ENCODE data around the gene ELFN1. TPM values are rescaled to one million over a fixed set of nuclear protein-coding genes. Genes with fewer than 3 reads are reported as not detected.

Gene ELFN1
- total RNA-seq, 1 donor from 2014 or later: 3.7 TPM

DNA sequence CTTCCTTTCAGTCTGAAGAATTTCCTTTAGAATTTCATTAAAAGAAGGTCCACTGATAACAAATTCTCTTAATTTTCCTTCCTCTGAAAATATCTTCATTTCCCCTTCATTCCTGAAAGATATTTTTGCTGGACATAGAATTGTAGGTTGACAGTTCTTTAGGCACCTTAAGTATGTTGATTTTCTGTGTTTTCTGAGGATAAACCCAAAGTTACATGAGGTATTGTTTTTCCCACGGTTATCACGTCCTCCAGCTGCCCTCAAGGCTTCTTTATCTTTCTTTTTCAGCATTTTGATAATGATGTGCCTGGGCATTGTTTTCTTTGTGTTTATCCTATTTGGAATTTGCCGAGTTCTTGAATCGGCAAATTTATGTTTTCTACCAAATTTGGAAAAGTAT, 105.3 kb downstream of the ELFN1 start:
- DNase-seq (ENCODE audit: low spot score): no peak

DNA sequence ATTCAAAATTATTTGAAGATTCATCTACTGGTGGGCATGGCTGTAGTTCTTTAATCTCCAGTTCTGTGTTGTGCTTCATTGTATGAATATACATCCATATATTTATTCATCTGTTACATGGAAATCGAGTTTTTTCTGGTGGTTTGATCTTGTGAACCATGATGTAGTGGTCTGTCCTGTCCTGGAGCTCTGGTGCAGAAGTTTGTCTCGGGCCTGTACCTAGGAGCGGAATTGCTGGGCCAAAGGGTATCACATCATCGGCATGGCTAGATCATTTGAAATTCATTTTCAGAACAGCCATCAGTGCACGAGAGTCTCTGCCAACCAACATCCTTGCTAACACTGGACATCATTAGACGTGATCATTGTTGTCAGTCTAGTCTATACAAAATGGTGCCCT, 107.0 kb downstream of the ELFN1 start:
- DNase-seq (ENCODE audit: low spot score): peak; percentile 26

- DNase-seq (ENCODE audit: low spot score): peak; percentile 53
Observed at GRCh38 chr7:1779445-1779844, 109.4 kb downstream of the ELFN1 start.

DNA sequence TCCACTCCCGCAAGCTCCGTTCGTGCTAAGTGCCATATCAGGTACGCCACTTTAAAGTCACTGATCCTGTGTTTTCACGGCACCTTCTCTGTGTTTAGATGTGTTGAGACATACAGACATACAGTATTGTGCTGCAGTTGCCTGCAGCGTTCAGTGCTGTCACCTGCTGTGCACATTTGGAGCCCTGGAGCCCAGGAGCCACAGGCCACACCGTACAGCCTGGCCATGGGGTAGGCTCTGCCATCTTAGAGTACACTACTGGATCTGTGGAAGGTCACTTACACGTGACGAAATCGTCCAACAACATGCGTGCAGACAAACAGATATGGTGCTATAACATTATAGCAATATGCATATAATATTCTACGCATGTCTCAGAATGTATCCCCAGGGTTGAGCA, 111.3 kb downstream of the ELFN1 start:
- DNase-seq (ENCODE audit: low spot score): peak; percentile 62

DNA sequence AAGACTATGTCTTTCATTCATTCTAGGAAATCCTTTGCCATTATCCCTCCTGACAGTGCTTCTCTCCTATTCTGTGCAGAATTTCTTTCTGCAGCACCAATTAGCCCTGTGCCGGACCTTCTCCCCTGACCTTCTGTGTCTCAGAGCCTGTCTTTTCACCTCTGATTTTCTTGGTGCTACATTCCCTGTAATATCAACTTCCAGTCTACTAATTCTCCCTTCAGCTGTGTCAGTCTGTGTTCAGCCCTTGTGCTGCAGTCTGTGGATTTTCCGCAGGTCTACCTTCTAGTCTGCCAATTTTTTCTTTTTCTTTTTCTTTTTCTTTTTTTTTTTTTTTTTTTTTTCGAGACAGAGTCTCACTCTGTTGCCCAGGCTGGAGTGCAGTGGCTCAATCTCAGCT, 115.8 kb downstream of the ELFN1 start:
- peak; percentile 4 for DNase-seq (ENCODE audit: low spot score)

- peak; percentile 6 for DNase-seq (ENCODE audit: low spot score)
Observed at GRCh38 chr7:1787241-1787640, 117.2 kb downstream of the ELFN1 start.

- peak; percentile 59 for DNase-seq (ENCODE audit: low spot score)
Observed at GRCh38 chr7:1787681-1788235, 117.7 kb downstream of the ELFN1 start.

- no peak for DNase-seq (ENCODE audit: low spot score)
Observed at GRCh38 chr7:1794888-1795542, 124.9 kb downstream of the ELFN1 start.

Other genes starting within 250 kb of the ELFN1 start
- 28.2 TPM for gene MICALL2, start 210.8 kb upstream of the ELFN1 start, total RNA-seq
- 56.3 TPM for gene INTS1, start 165.9 kb upstream of the ELFN1 start, total RNA-seq
- gene MAFK, start 139.6 kb upstream of the ELFN1 start, total RNA-seq: 63.4 TPM
- 0.16 TPM for gene TMEM184A, start 114.1 kb upstream of the ELFN1 start, total RNA-seq
- gene PSMG3, start 100.2 kb upstream of the ELFN1 start, total RNA-seq: 17.8 TPM